AG09309 (cell line): Measurements from ENCODE around the gene FAM131C.

Experiments
- DNase-seq: peaks from one replicate; pipeline ENCODE4 v3.0.0-alpha.2; 2010; ENCODE audit warnings: low read depth
- H3K4me3 ChIP-seq: 2 replicates; pipeline ENCODE4 v1.5.1; 2011; ENCODE audit warnings: mild to moderate bottlenecking, low read depth, low read length, moderate library complexity; ENCODE audit not compliant: control insufficient read depth
- CTCF ChIP-seq: IDR thresholded peaks from 2 replicates; pipeline ENCODE4 v1.5.1; 2011; ENCODE audit warnings: mild to moderate bottlenecking, low read depth, low read length, inconsistent platforms; ENCODE audit not compliant: insufficient read depth, control insufficient read depth; ENCODE audit errors: missing control alignments

FAM131C gene

GRCh38 chr1:16073490-16074119 is at the start of gene FAM131C:
FAM131C (minus strand) TSS chr1:16073651; CDS start chr1:16073442, 209 bp downstream.
- TF ChIP-seq CTCF, result peak; percentile 19
- no peak for DNase-seq
- peak within 1 kb of the TSS; percentile 39 for H3K4me3 ChIP-seq

DNA sequence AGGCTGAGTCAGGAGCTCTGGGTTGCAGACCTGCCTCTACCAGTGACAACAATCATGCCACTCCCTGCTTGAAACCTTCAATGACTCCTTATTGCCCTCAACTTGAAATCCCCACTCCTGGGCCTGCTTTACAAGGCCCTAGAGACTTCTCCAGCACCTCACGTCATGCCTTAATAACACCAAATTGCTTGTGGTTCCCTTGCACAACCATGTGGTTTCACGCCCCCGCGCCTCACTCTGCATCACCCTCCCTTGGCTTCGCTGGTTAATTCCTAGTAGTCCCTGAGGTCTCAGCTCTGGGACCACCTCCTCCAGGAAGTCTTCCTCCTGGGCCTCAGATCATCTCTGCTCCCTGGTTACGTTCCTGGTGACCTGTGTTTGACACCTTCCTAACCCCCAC is 49.5 kb upstream of the FAM131C start:
- no peak overlapping the region for H3K4me3 ChIP-seq
- TF ChIP-seq CTCF, result no peak
- peak; percentile 99 for DNase-seq

DNA sequence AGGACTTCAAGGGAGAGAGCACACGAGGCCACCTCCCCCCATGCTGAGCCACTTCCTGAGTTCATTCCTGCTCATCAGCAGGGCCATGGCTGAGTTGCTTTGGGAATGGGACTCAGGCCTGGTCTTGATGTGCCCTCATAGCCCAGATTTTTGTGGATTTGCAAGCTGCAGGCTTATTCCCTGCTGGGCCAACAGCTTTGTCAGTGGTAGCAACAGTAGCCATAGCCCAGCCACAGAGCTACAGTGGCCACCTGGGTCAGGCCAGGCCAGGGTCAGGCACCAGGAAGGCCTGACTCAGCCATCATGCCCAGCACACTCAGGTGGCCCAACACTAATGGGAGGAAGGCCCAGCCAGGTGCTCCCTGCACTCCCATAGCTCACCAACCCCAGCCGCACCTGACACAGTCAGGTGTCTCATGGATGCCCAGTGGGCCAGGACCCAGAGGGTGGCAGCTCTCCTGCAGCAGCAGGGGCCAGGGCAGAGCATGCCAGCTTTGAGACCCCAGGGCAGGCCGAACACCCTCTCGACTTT is 49.0 kb upstream of the FAM131C start:
- no peak overlapping the region for H3K4me3 ChIP-seq
- TF ChIP-seq CTCF, result no peak
- DNase-seq, result no peak

DNA sequence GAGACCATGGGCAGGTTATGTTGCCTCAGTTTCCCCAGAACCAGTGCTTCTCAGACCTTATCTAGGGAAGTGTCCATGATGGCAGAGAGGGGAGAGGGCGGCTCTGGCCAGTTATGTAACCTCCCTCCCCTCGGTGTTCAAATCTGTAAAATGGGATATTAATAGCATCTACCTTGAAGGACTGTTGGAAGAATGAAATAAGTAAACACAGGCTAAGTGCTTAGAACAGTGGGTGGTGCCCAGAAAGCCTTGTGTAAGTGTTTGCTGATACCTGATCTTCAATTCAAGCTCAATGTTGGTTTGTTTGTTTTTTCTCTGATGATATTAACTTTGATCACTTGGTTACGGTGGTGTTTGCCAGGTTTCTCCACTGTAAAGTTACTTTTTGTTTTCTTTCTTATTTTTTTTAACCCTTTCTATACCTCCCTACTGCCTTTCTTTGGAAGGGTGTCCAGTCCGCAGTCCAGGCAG is 47.5 kb upstream of the FAM131C start:
- DNase-seq, result no peak
- TF ChIP-seq CTCF, result no peak
- H3K4me3 ChIP-seq, result no peak overlapping the region

GRCh38 chr1:16120407-16120806 is 47.0 kb upstream of the FAM131C start:
- no peak for TF ChIP-seq CTCF
- DNase-seq, result no peak
- no peak overlapping the region for H3K4me3 ChIP-seq

DNA sequence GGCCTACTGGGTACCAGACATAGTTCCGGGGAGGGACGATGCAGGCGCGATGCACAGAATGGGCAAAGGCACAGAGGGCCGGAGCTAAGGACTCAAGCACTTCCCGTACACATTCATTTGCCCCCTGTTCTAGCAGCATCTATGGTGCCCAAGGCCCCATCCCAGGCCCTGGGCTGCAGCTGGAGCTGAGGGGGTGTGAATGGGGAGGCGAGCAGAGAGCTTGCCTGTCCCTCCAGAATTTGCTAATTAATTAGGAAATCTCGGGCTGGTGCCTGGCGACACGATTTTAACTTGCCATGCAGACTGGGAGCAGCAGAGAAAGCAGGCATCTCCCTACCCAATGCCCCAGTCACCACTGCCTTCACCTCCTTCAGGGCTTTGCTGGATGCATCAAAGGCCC is 46.5 kb upstream of the FAM131C start:
- H3K4me3 ChIP-seq, result no peak overlapping the region
- no peak for DNase-seq
- TF ChIP-seq CTCF, result no peak
